NAMALWA (cell line): ENCODE data around the gene PTPRJ.
A peak's percentile ranks its signal among the peaks of the same experiment; 100 is the strongest.
"Not testable (repeated sequence)": the region's sequence is repeated elsewhere in the genome, so short reads cannot be mapped to it uniquely, and the experiment has no call there.

Experiments used
- DNase-seq: peaks from one replicate; pipeline ENCODE4 v3.0.0-alpha.2; 2015; ENCODE audit warnings: low spot score

The PTPRJ gene

GRCh38 chr11:48018528-48019216, 38.3 kb downstream of the PTPRJ start:
- no peak for DNase-seq

GRCh38 chr11:48019217-48019584, 38.8 kb downstream of the PTPRJ start:
- no peak for DNase-seq

- DNase-seq: no peak
Observed at GRCh38 chr11:48019595-48019994, 39.2 kb downstream of the PTPRJ start.

GRCh38 chr11:48020092-48020755, 39.9 kb downstream of the PTPRJ start:
- DNase-seq: peak; percentile 66

- not testable (repeated sequence) for DNase-seq
Observed at GRCh38 chr11:48021201-48021820, 41.0 kb downstream of the PTPRJ start.

- no peak for DNase-seq
Observed at GRCh38 chr11:48022445-48022844, 42.1 kb downstream of the PTPRJ start.

- DNase-seq: not testable (repeated sequence)
Observed at GRCh38 chr11:48023608-48024007, 43.2 kb downstream of the PTPRJ start.

GRCh38 chr11:48024635-48025071, 44.3 kb downstream of the PTPRJ start:
- no peak for DNase-seq

- DNase-seq: no peak
Observed at GRCh38 chr11:48025293-48025983, 45.1 kb downstream of the PTPRJ start.

GRCh38 chr11:48025984-48026340, 45.6 kb downstream of the PTPRJ start:
- DNase-seq: no peak

GRCh38 chr11:48028914-48029680, 48.7 kb downstream of the PTPRJ start:
- no peak for DNase-seq

GRCh38 chr11:48029681-48030290, 49.4 kb downstream of the PTPRJ start:
- DNase-seq: no peak

- no peak for DNase-seq
Observed at GRCh38 chr11:48031602-48032001, 51.2 kb downstream of the PTPRJ start.

- no peak for DNase-seq
Observed at GRCh38 chr11:48032721-48033120, 52.4 kb downstream of the PTPRJ start.

- no peak for DNase-seq
Observed at GRCh38 chr11:48033918-48034341, 53.6 kb downstream of the PTPRJ start.

GRCh38 chr11:48034926-48035871, 54.8 kb downstream of the PTPRJ start:
- DNase-seq: no peak

GRCh38 chr11:48036011-48036410, 55.7 kb downstream of the PTPRJ start:
- no peak for DNase-seq

GRCh38 chr11:48036466-48036865, 56.1 kb downstream of the PTPRJ start:
- no peak for DNase-seq

GRCh38 chr11:48037709-48038468, 57.5 kb downstream of the PTPRJ start:
- no peak for DNase-seq
